SW 1271 (cell line): ENCODE data around the gene ARMC12.
A peak's percentile ranks its signal among the peaks of the same experiment; 100 is the strongest.
"Not testable (repeated sequence)": the region's sequence is repeated elsewhere in the genome, so short reads cannot be mapped to it uniquely, and the experiment has no call there.

Source experiments
- DNase-seq, 2 experiments: peaks; one replicate each; lab custom pipeline; 2025; lab: John Stamatoyannopoulos, UW

The ARMC12 gene, protein sequence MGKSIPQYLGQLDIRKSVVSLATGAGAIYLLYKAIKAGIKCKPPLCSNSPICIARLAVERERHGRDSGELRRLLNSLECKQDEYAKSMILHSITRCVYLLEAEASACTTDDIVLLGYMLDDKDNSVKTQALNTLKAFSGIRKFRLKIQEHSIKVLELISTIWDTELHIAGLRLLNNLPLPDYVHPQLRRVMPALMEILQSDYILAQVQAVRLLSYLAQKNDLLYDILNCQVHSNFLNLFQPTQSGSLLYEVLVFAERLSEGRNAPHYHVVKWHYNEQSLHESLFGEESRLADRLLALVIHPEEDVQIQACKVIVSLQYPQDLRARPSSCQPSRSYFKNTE

DNA sequence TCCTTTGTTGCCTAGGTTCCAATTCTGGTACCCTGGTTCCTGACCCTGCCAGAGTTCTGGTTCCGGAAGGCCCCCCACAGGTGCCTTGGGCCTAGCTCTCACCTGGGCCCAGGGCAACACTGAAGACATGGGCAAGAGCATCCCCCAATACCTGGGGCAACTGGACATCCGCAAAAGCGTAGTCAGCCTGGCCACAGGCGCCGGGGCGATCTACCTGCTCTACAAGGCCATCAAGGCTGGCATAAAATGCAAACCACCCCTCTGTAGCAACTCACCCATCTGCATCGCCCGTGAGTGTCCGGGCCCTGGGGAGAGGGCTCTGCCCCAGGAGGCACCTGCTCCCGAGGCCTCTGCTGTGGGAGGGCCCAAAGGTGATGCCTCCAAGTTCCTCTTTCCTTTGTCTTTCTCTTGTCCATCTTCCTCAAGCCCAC lies at the start of gene ARMC12:
TSS of gene ARMC12 (plus strand) at position 51 of the 431 bp plus-strand sequence. CDS start at position 128, 77 bp downstream.
- no peak for DNase-seq

DNA sequence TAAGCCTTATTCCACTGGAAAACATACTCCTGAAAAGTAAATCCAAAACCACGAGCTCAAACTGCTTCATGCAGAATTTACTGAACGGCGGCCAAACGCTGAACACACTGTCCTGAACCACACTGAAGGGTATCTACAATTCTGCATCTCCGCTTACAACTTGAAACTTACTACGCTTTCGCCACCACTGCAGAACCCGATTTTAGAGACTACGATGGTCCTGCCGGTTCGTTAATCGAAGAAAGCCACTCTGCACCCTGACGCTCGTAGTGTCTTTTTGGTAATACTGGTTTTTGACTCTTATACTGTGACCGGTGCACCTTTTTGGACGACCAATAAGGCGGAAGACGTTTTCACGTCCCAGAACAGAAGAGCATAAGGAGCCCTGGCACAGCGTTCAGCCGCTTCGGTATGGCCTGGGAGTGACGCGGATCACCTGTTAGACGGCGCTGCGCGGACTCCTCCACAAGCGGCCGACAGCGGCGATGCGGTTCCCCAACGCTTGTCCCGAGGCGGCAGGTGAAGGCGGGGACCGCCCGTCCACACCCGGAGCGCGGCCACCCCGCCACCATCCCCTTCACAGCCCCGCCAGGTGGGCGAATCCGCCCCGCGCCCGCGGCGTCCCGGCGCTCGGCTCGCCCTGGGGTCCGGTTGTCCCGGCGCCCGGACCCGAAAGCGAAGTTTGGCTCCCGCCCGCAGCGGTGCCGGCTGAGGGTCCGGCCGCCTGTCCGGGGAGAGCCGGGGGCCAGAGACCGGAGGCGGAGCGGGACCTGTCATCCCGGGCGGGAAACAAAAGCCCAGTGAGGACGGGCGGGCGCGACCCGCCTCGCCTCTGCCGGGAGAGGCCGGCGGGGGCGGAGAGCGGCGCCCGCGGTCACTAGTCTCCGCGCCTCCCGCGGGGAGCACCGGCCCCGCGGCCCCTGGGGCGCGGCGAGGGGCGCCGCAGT lies 48.9 kb upstream of the ARMC12 start:
- DNase-seq: peak in 1 of 2 experiments; percentile 78

DNA sequence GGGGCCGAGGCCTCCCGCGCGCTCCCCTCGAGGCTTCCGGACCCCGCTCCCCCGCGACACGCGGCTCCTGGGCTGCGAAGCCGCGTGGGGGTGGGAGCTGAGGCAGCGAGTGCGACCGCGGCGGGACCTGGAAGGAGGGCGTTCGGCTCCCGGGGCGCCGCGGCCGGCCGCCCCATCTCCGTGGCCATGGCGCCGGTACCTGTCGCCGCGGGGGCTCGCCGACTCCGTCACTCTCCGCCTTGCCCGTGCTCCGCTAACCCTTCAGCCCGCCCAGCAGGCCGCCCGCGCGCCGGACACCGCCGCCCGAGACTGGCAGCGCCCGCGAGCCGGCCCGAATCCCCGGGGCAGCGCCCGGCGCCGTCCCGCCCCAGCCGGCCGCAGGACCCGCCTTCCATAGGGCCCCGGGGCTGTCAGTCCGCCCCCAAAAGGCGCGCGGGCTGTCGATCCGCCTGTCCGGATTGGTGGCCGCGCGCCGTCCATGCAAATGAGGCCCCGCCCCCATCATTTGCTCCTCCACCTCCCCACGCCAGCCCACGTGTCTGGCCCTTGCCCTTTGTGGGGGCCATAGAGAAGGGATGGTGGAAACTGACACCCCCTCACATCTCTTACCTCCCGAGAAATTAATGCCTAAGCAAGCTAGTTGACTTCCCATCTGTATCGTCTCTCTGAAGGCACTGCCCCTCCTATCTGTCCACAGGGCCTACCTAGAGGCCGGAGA lies 48.1 kb upstream of the ARMC12 start, which contains the start of gene FKBP5:
TSS of gene FKBP5 (minus strand) at position 311 of the 718 bp plus-strand sequence. CDS start 46,091 bp downstream, outside the sequence.
- DNase-seq: peak; percentile 72 to 88

DNA sequence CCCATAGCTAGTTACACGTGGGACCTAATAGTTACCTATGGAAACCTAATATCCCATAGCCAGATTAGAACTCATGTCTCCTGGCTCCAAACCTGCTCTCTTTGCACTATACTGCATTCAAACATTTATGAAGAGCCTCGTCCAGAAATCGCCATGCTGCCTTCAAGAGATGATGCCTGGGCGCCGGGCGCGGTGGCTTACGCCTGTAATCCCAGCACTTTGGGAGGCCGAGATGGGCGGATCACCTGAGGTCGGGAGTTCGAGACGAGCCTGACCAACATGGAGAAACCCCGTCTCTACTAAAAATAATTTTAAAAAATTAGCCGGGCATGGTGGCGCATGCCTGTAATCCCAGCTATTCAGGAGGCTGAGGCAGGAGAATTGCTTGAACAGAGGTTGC lies 46.8 kb upstream of the ARMC12 start:
- not testable (repeated sequence) for DNase-seq

DNA sequence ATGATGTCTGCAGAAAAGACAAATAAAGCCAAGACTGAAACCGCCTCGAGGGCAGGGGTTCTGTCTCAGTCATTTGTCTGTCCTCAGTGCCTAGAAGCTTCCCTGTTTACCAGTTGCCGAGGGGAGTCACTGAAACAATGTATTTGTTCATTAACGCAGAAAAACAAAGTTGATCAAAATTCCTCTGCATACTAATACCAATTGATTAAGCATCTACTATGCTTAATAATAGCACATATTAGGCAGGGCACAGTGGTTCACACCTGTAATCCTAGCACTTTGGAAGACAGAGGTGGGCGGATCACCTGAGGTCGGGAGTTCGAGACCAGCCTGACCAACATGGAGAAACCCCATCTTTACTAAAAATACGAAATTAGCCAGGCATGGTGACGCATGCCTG lies 46.3 kb upstream of the ARMC12 start:
- DNase-seq: no peak

DNA sequence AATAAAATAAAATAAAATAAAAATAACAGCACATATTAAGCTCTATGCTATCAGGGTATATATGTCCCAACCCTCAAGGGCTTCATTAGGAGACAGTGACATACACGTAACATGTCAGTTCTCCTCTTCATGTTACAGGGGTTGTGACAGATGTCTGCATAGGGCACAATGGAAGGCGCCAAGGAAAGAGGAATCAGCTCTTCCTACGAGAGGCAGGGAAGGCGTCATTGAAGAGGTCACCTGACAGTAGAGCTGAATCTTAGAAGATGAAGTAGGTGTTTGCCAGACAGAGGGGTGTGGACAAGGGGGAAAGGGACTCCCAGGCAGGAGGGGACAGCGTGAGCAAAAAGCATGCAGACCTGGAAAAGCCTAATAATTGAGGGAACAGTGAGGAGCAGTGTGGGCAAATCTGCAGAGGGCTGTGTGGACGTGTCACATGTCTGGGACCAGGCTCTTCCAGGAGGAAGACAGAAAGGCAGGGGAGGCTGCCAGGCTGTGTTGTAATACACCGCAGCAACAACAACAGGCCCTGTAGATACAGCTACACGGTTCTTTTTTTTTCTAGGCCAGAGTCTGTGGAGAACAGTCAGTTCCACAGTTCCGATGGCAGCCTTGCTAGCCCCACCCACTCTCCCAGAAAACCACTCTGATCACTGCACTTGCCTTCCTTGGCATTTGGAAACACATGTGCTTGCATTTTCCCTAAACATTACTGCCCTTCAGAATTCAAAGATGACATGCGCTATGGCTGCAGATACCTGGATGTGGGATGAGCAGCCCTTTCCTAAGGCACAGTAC lies 45.6 kb upstream of the ARMC12 start:
- no peak for DNase-seq

DNA sequence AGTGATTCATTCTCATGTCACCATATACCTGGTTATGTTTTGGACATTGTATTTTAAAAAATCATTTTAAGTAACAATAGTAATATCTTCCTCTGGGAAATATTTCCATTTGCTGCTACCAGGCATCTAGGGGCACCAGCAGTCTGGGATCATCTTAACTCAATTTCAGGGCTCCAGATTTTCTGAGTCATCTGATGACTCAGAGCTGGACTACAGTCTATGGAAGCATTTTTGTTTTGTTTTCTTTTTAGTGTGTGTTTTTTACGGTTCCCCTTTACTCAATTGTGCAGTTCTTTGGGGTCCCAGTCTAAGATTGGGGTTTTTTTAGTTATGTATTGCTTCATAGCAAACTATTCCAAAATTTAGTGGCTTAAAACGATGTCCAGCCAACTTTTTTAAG lies 42.4 kb upstream of the ARMC12 start:
- peak in 1 of 2 experiments; percentile 23 for DNase-seq

DNA sequence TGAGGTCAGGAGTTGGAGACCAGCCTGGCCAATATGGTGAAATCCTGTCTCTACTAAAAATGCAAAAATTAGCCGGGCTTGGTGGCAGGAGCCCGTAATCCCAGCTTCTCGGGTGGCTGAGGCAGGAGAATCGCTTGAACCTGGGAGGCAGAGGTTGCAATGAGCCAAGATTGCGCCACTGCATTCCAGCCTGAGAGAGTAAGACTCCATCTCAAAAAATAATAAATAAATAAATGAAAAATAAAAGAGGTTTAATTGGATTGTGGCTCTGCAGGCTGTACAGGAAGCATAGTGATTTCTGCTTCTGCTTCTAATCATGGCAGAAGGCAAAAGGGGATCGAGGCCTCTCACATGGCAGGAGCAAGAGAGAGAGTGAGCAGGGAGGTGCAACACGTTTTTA lies 38.4 kb upstream of the ARMC12 start:
- DNase-seq: not testable (repeated sequence)

DNA sequence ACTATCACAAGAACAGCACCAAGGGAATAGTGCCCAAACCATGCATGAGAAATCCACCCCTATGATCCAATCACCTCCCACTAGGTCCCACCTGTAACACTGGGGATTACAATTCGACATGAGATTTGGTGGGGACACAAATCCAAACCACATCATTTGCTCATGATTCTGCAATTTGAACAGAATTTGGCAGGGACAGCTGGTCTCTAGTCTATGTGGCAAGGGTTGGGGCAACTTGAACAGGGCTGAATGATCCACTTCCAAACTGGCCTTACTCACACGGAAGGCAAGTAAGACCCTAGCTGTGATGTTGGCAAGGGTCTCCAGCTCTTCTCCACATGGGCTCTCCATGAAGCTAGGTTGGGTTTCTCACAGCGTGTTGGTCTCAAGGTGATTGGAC lies 38.0 kb upstream of the ARMC12 start:
- DNase-seq: no peak

DNA sequence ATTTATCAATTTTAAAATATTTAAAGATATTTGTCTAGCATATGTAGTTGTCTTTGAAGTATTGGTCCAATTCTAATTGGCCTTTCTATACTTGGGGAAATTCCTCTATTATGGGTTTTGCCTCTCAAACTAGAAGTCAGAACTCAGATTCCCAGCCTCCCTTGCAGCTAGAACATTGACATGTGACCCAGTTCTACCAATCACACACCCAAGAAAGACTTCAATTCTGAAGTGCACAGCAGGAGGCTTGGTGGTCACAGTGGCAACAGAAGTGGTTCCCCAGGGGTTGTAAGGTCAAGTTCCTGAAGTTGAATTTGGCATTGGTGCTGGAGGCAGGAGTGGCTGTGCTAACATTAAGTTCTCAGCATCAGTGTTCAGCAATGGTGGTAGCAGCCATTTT lies 33.3 kb upstream of the ARMC12 start:
- DNase-seq: no peak

DNA sequence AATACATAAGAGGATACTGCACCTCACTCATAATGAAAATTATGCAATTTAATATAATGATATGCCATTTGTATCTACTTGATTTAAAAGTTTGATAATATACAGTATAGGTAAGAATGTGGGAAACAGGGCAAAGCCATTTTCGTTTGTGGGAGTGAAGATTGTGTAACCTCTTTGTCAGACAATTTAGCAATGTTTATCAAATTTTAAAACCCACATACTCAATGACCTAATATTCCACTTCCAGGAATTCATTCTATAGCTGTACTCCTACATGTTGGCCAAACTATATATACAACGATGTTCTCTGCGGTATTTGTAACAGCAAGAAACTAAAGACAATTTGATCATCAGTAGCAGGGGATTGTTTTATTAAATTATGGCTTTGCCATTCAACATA lies 30.4 kb upstream of the ARMC12 start:
- DNase-seq: no peak

DNA sequence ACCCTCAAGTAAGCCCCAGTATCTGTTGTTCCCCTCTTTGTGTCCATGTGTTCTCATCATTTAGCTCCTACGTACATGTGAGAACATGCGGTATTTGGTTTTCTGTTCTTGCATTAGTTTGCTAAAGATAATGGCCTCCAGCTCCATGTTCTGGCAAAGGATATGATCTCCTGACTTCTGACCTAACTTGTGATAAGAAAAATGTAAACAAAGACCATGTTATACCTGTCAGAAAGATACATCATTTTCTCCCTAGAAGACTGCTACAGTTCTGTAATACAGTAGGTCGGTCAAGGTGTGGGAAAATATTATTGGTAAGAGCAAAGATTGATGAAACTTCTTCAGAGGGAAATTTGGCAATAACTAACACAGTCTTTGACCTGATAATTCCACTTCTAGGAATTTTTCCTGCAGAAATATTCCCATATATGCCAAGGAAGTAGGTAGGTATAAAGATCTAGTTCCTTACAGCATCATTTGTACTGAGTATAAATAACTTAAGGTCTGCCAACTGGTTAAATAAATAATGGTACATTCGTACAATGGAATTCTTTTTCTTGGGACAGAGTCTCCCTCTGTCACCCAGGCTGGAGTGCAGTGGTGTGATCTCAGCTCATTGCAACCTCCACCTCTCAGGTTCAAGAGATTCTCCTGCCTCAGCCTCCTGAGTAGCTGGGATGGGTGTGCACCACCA lies 29.0 kb upstream of the ARMC12 start:
- no peak for DNase-seq

DNA sequence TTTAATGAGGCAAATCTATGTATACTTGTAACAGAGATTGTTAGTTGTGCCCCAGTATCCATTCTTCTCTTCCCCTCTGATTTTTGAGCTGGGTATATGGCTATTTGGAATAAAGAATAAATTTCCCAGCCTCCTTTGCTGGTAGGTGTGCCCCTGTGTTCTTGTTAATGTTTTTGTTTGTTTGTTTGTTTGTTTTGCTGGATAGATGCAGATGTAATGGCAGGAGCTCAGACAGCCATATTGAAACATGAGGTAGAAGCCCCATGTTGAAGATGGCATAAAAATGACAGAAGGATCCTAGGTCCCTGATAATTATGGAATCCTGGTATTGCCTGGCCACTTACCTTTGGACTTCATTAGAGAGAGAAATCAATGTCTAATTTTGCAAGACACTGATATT lies 28.2 kb upstream of the ARMC12 start:
- no peak for DNase-seq

DNA sequence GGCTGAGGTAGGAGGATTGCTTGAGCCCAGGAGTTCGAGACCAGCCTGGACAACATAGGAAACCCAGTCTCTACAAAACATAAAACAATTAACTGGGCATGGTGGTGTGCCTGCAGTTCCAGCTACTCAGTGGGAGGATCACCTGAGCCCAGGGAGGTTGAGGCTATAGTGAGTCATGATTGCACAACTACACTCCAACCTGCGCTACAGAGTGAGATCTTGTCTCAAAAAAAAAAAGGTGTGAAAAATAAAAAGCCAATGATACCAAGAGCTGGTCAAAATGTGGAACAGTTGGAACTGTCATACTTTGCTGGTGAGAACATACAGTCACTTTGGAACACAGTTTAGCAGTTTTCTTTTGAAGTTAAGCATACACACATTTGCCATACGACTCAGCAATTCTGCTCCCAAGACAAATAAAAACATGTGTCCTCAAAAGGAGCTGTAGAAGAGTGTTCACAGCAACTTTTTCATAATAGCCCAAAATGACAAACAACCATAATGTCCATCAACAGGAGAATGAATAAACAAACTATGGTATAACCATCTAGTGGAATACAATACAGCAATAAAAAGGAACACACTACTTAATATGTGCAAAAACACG lies 26.5 kb upstream of the ARMC12 start:
- no peak for DNase-seq

DNA sequence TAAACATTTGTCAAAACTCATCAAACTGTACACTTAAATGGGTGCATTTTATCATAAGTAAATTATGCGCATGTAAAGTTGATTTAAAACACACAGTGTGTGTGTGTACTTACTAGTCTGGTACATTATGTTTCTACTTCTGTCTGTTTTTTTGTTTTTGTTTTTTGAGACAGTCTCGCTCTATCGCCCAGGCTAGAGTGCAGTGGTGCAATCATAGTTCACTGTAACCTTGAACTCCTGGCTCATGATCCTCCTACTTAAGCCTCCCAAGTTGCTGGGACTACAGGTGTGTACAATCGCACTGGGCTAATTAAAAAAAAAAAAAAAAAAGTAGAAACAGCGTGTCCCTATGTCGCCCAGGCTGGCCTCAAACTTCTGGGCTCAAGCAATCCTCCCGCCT lies 25.1 kb upstream of the ARMC12 start:
- DNase-seq: no peak

DNA sequence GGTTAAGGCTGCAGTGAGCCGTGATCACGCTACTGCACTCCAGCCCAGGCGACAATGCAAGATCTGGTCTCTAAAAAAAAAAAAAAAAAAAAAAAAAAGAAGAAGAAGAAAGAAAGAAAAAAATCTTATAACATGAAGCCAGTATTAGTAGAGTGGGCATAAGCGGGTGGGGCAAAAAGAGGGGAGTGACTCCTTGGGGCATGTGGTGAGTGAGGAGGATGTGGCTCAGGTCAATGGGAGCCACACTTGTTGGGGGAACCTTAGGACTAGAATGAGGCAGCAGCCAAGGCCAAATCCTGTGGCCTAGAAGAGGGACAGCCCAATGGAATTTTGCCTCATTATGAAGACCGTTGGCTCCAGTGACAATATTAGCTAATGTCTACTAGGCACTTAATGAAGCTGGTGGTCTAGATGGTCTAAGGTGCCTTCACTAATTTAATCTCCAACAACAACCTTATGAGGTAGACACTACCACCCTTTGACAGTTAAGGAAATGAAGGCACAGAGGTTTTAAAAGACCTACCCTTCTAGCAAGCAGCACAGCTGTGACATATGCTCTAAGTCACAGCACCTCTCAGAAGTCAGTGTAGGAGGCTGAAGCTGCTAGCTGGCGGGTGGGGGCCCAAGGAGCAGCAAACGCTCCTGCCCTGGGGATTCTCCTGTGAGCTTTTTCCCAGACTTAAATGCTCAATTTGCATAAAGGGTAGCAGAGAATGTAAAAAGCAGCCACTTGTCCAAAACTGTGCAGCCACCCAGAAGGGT lies 23.6 kb upstream of the ARMC12 start:
- no peak for DNase-seq

DNA sequence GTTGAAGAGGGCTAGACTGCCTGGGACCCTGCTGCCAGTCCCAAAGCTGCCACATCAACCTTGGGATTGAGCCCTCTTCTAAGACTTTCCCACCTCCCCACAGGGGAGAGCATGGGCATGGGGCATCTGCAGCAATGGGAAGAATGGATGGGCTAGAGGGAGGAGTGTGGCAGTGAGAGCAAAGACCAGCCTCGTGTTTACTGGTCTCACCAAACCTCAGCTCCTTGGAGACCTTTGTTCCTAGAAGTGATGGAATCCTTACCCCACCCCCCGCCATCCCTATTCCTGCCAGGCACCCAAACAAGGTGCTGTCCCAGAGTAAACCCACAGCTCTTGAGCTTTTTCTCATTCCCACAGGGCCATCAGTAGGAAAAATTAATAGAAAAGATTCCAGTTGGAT lies 20.0 kb upstream of the ARMC12 start:
- no peak for DNase-seq

DNA sequence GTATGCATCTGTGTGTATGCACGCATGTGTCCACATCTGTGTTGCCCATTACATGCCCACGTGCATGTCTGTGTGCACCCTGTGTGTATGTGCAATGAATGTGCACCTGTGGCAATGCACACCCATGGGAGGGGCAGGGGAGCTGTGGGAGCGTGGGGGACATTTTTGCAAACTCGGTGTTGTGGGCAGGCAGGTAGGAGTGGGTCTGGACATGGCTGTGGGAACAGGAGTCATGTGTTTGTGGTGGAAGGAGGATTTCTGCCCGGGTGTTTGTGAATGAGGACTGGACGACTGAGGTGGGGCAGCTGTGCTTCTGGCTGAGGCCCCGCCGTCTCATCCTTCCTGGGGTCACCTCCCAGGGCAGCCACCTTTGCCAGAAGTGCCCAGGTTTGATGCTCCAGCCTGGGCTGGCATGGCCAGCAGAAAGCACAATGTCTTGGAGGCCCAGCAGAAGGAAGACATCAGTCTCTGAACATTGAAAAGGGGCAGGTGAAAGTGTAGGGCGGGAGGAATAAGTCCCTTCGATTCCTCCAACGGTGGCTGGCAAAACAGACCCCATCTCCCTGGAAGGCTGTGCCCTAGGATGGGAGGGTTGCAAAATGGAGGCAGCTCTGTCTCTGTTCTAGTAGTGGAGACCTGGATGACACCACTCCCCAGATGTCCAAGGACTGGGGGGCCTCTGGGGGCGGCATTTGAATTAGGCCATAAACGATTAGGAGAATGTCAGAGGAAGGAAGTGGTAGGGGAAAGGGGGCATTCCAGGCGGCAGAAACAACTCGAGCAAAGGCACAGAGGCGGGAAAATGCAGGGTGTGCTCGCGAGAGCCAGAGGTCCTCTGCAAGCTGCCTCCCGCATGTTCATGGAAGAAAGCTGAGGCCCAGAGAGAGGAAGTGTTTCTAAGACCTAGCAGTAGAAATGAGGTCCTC lies 19.1 kb upstream of the ARMC12 start:
- DNase-seq: no peak

DNA sequence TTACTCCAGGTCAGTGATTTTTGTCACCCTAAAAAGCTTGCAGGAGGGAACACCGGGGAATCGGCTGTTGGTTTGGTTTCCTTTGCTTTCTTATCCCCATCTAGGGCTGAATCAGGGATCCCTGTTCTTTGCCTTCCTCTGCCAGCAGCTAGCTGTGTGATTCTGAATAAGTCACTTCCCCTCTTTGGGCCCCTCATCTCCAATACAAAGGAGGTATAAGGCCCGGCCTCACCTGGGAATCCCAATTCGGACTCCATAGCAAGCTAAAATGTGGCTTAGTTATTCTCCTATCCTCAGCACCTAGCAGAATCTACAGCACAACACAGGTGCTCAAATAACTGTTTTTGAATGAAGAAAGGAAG lies 18.5 kb upstream of the ARMC12 start:
- no peak for DNase-seq
